SIG-M5 treated with dmso at 0.1 percent for 504 hours (cell line): ENCODE measurements around the gene CNKSR3.

Experiments
- DNase-seq: peaks from one replicate; lab custom pipeline; 2025; ENCODE audit not compliant: unreplicated experiment; lab: John Stamatoyannopoulos, UW

CNKSR3 gene

GRCh38 chr6:154479771-154480639 is 30.5 kb downstream of the CNKSR3 start:
- DNase-seq: no peak

GRCh38 chr6:154479351-154479769 is 31.1 kb downstream of the CNKSR3 start:
- DNase-seq: no peak

- DNase-seq: no peak
These were observed 31.8 kb downstream of the CNKSR3 start for GRCh38 chr6:154478701-154479060.

- no peak for DNase-seq
These were observed 32.3 kb downstream of the CNKSR3 start for GRCh38 chr6:154478021-154478700.

- DNase-seq: no peak
These were observed 34.0 kb downstream of the CNKSR3 start for GRCh38 chr6:154476494-154476893.

- no peak for DNase-seq
These were observed 35.6 kb downstream of the CNKSR3 start for GRCh38 chr6:154474648-154475428.

- no peak for DNase-seq
These were observed 37.2 kb downstream of the CNKSR3 start for GRCh38 chr6:154473324-154473723.

- DNase-seq: no peak
These were observed 38.7 kb downstream of the CNKSR3 start for GRCh38 chr6:154471609-154472362.

- DNase-seq: no peak
These were observed 41.1 kb downstream of the CNKSR3 start for GRCh38 chr6:154469306-154469935.

GRCh38 chr6:154468760-154469159 is 41.7 kb downstream of the CNKSR3 start:
- no peak for DNase-seq

- DNase-seq: no peak
These were observed 43.4 kb downstream of the CNKSR3 start for GRCh38 chr6:154466971-154467679.

- DNase-seq: no peak
These were observed 44.3 kb downstream of the CNKSR3 start for GRCh38 chr6:154466139-154466538.

GRCh38 chr6:154463573-154464419 is 46.7 kb downstream of the CNKSR3 start:
- DNase-seq: no peak

- no peak for DNase-seq
These were observed 48.1 kb downstream of the CNKSR3 start for GRCh38 chr6:154462425-154462824.

- DNase-seq: no peak
These were observed 49.1 kb downstream of the CNKSR3 start for GRCh38 chr6:154461348-154461747.

GRCh38 chr6:154460306-154461071 is 50.0 kb downstream of the CNKSR3 start:
- DNase-seq: no peak

GRCh38 chr6:154459513-154459912 is 51.0 kb downstream of the CNKSR3 start:
- DNase-seq: no peak
